GM12801 (cell line): Measurements from ENCODE around the gene MICAL3.

Experiments used
- CTCF ChIP-seq: IDR thresholded peaks from one replicate; pipeline ENCODE4 v1.5.1; 2011; ENCODE audit warnings: control low read depth; ENCODE audit not compliant: insufficient read length; ENCODE audit errors: extremely low read depth

The MICAL3 gene

GRCh38 chr22:17749605-17750395, 274.6 kb downstream of the MICAL3 start:
- TF ChIP-seq CTCF = no peak

- no peak for TF ChIP-seq CTCF
Measured at GRCh38 chr22:17748555-17749353, 275.6 kb downstream of the MICAL3 start.

- TF ChIP-seq CTCF = no peak
Measured at GRCh38 chr22:17746916-17747315, 277.4 kb downstream of the MICAL3 start.

GRCh38 chr22:17744430-17744829, 279.9 kb downstream of the MICAL3 start:
- TF ChIP-seq CTCF = no peak

GRCh38 chr22:17743661-17744411, 280.5 kb downstream of the MICAL3 start:
- no peak for TF ChIP-seq CTCF

- TF ChIP-seq CTCF = no peak
Measured at GRCh38 chr22:17742527-17742902, 281.8 kb downstream of the MICAL3 start.
